HepG2 (cell line): Measurements from ENCODE around the gene PSRC1. TPM values are rescaled to one million over a fixed set of nuclear protein-coding genes. Genes with fewer than 3 reads are reported as not detected.

Experiments used
- FOXM1 ChIP-seq: sonication (generic); formaldehyde crosslinking; IDR thresholded peaks from 2 replicates; pipeline ENCODE4 v1.5.0; 2020; ENCODE audit warnings: missing genetic modification reagents
- LBX2 ChIP-seq: sonication (generic); formaldehyde crosslinking; IDR thresholded peaks from 2 replicates; pipeline ENCODE4 v1.5.0; 2020; ENCODE audit warnings: missing genetic modification reagents, mild to moderate bottlenecking, borderline replicate concordance
- MIXL1 ChIP-seq: IDR thresholded peaks from 2 replicates; pipeline ENCODE4 v1.6.1; 2016
- NAIF1 ChIP-seq: sonication (generic); formaldehyde crosslinking; IDR thresholded peaks from 2 replicates; pipeline ENCODE4 v1.5.0; 2020; ENCODE audit warnings: mild to moderate bottlenecking, missing genetic modification reagents, borderline replicate concordance
- NCOR1 ChIP-seq: fragments of 200-600 bp; sonication (generic); IDR thresholded peaks from 2 replicates; pipeline ENCODE4 v1.7.0; 2017; ENCODE audit warnings: antibody characterized with exemption, low read length, borderline replicate concordance
- polyA plus RNA-seq, 8 experiments: library from polyadenylated mRNA; depleted of rRNA in 3 of 8; stranded (reverse) in 7 of 8; unstranded in 1 of 8; fragments of >200 nt; fragmentation: Illumina TruSeq in 4 of 8; extraction: Trizol in 4 of 8; gene quantifications; 2 replicates each; pipeline versions ENCODE4 v1.2.1 to v1.2.3, GENCODE V29; 2011 to 2016; ENCODE audit warnings: low read depth in 4 of 8, missing spikeins in 1 of 8, mixed read lengths in 1 of 8; ENCODE audit not compliant: insufficient read depth in 1 of 8
- total RNA-seq, 5 experiments: library from RNA; depleted of rRNA; stranded (reverse); fragments of >200 nt; fragmentation: Illumina TruSeq; extraction: Trizol; gene quantifications; 2 replicates each; pipeline ENCODE4 v1.2.3, GENCODE V29; 2016; ENCODE audit warnings: low read depth in 1 of 5
- TF ChIP-seq, protein P1 (sequence below): sonication (generic); formaldehyde crosslinking; IDR thresholded peaks from 2 replicates; pipeline ENCODE4 v1.5.0; 2020; ENCODE audit warnings: mild to moderate bottlenecking, missing genetic modification reagents, borderline replicate concordance

The PSRC1 gene
- total and polyA plus RNA-seq, 2 of the 13 experiments (the other 11 are each of a cell fraction or from before 2014, with no cell fraction given), result 28.6 to 30.3 TPM

- TF ChIP-seq, protein P1, sequence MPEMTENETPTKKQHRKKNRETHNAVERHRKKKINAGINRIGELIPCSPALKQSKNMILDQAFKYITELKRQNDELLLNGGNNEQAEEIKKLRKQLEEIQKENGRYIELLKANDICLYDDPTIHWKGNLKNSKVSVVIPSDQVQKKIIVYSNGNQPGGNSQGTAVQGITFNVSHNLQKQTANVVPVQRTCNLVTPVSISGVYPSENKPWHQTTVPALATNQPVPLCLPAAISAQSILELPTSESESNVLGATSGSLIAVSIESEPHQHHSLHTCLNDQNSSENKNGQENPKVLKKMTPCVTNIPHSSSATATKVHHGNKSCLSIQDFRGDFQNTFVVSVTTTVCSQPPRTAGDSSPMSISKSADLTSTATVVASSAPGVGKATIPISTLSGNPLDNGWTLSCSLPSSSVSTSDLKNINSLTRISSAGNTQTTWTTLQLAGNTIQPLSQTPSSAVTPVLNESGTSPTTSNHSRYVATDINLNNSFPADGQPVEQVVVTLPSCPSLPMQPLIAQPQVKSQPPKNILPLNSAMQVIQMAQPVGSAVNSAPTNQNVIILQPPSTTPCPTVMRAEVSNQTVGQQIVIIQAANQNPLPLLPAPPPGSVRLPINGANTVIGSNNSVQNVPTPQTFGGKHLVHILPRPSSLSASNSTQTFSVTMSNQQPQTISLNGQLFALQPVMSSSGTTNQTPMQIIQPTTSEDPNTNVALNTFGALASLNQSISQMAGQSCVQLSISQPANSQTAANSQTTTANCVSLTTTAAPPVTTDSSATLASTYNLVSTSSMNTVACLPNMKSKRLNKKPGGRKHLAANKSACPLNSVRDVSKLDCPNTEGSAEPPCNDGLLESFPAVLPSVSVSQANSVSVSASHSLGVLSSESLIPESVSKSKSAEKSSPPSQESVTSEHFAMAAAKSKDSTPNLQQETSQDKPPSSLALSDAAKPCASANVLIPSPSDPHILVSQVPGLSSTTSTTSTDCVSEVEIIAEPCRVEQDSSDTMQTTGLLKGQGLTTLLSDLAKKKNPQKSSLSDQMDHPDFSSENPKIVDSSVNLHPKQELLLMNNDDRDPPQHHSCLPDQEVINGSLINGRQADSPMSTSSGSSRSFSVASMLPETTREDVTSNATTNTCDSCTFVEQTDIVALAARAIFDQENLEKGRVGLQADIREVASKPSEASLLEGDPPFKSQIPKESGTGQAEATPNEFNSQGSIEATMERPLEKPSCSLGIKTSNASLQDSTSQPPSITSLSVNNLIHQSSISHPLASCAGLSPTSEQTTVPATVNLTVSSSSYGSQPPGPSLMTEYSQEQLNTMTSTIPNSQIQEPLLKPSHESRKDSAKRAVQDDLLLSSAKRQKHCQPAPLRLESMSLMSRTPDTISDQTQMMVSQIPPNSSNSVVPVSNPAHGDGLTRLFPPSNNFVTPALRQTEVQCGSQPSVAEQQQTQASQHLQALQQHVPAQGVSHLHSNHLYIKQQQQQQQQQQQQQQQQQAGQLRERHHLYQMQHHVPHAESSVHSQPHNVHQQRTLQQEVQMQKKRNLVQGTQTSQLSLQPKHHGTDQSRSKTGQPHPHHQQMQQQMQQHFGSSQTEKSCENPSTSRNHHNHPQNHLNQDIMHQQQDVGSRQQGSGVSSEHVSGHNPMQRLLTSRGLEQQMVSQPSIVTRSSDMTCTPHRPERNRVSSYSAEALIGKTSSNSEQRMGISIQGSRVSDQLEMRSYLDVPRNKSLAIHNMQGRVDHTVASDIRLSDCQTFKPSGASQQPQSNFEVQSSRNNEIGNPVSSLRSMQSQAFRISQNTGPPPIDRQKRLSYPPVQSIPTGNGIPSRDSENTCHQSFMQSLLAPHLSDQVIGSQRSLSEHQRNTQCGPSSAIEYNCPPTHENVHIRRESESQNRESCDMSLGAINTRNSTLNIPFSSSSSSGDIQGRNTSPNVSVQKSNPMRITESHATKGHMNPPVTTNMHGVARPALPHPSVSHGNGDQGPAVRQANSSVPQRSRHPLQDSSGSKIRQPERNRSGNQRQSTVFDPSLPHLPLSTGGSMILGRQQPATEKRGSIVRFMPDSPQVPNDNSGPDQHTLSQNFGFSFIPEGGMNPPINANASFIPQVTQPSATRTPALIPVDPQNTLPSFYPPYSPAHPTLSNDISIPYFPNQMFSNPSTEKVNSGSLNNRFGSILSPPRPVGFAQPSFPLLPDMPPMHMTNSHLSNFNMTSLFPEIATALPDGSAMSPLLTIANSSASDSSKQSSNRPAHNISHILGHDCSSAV, result no peak
- TF ChIP-seq LBX2, result no peak
- TF ChIP-seq NAIF1, result no peak
- no peak for TF ChIP-seq MIXL1 (CRISPR knock-in tag)
- no peak for TF ChIP-seq FOXM1 (CRISPR knock-in tag)
- no peak for TF ChIP-seq NCOR1
These were observed 35.3 kb downstream of the PSRC1 start (continued) for GRCh38 chr1:109247401-109248365.
